Measurements from ENCODE around the gene USP6NL.

DNA sequence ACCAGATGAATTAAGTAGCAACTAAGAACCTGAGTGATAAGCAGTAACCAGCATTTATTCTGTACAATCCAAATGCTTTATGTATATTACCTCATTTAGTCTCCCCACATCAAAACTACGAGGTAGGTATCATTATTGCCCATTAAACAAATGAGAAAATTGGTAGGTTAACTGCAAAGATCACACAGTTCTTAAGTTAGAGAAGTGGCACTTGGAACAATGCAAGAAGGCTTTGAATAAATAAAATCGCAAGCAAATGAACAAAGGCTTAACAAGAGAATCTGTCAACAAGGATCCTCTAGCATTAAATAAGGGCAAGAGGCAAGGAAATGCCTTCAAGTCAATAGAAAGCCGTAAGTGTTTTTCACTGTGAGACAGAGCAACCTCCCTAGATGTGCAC is 70.2 kb downstream of the USP6NL start:
- TF ChIP-seq, protein P1, sequence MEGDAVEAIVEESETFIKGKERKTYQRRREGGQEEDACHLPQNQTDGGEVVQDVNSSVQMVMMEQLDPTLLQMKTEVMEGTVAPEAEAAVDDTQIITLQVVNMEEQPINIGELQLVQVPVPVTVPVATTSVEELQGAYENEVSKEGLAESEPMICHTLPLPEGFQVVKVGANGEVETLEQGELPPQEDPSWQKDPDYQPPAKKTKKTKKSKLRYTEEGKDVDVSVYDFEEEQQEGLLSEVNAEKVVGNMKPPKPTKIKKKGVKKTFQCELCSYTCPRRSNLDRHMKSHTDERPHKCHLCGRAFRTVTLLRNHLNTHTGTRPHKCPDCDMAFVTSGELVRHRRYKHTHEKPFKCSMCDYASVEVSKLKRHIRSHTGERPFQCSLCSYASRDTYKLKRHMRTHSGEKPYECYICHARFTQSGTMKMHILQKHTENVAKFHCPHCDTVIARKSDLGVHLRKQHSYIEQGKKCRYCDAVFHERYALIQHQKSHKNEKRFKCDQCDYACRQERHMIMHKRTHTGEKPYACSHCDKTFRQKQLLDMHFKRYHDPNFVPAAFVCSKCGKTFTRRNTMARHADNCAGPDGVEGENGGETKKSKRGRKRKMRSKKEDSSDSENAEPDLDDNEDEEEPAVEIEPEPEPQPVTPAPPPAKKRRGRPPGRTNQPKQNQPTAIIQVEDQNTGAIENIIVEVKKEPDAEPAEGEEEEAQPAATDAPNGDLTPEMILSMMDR (conservative IDR thresholded peaks at IDR 0.05), result no peak
- no peak for TF ChIP-seq EZH2 (IDR thresholded peaks at IDR 0.05; ENCODE audit: low read depth)
